ENCODE measurements around the gene CAPZA1. TPM values are rescaled to one million over a fixed set of nuclear protein-coding genes. Genes with fewer than 3 reads are reported as not detected.

Gene CAPZA1
- total RNA-seq, 6 donors from 2014 or later, result 91.1 to 196 (median 128) TPM

DNA sequence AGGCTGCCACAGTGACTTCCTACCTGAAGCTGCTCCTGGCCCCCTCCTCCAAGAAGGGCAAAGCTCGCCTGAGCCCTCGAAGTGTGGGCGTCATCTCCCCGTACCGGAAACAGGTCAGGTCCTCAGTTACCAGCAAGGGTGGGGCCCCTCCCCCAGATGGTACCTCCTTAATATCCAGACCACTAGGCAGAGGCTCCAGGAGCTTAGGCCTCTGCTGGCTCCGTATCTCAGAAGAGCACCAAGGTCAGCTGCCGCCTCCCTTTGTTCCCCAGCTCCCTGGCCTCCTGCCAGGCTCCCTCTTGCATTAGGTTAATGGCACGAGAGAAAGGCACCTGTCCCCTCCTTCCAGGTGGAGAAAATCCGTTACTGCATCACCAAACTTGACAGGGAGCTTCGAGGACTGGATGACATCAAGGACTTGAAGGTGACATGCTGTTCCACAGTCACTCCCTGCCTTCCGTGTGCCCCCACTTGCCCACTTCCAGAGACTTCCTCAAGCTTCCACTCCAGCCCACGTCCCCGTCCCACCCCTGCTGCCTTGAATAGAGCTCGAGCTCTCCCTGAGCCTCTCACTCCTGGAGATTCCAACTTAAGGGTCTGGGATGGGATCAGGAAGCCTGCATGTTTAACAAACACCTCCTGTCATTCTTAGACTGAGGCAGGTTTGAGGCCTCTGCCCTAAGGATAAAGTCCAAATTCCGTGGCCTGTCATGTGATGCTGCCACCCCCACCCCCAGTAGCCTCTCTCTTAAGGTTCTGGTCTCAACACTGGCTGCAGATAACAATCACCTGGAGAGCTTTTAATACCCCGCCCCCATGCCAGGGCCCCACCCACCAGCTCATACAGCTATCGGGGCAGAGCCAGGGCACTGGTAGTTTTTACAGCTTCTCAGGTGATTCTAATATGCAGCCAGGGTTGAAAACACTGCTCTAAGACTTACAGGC lies 79.0 kb downstream of the CAPZA1 start:
- H3K27me3 ChIP-seq, result no peaks in the 10 kb centered on the region
- H3K4me3 ChIP-seq, result no peak overlapping the region
- DNase-seq (no peak), ATAC-seq (ENCODE audit: low FRiP score in 2 of 2) (no peak)
- peaks cover 5 to 92% (median 43%) of the 10 kb centered on the region in 4 donors for H3K36me3 ChIP-seq
- peaks cover 39 to 54% (median 50%) of the 10 kb centered on the region in 4 donors for H3K4me1 ChIP-seq
- 42 to 68% methylated on average over 12 to 16 of the region's 17 CpGs for WGBS, 2 donors
- H3K9me3 ChIP-seq, result no peaks in the 10 kb centered on the region
- TF ChIP-seq, protein P1, sequence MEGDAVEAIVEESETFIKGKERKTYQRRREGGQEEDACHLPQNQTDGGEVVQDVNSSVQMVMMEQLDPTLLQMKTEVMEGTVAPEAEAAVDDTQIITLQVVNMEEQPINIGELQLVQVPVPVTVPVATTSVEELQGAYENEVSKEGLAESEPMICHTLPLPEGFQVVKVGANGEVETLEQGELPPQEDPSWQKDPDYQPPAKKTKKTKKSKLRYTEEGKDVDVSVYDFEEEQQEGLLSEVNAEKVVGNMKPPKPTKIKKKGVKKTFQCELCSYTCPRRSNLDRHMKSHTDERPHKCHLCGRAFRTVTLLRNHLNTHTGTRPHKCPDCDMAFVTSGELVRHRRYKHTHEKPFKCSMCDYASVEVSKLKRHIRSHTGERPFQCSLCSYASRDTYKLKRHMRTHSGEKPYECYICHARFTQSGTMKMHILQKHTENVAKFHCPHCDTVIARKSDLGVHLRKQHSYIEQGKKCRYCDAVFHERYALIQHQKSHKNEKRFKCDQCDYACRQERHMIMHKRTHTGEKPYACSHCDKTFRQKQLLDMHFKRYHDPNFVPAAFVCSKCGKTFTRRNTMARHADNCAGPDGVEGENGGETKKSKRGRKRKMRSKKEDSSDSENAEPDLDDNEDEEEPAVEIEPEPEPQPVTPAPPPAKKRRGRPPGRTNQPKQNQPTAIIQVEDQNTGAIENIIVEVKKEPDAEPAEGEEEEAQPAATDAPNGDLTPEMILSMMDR (IDR thresholded peaks at IDR 0.05), result no peak
- peak overlapping the region; percentile 73 to 99 (median 98) for H3K27ac ChIP-seq

DNA sequence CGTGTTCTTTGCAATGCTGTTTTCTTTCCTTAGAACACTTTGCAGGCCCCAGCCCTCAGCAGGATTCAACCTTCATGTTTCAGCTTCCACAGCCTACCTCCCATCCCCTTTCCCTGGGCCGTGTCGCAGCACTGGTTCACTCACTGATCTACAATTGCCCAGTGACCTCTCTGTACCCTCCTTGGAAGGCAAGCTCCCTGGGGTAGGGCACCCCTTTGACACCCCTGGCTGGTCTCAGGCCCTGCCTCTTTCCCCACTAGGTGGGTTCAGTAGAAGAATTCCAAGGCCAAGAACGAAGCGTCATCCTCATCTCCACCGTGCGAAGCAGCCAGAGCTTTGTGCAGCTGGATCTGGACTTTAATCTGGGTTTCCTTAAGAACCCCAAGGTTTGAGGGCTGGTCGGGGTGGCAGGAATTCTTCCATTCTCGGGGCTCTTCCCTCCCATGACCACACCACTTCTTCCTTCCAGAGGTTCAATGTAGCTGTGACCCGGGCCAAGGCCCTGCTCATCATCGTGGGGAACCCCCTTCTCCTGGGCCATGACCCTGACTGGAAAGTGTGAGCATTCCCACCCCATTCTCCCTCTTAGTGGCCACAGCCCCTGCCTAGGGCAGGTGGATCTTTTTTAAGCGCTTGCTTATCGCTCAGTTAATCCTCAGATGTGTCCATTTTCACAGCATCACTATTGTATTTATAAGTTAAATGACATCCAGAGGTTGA lies 80.0 kb downstream of the CAPZA1 start:
- WGBS, 2 donors, result 71 to 78% methylated on average over 6 to 13 of the region's 13 CpGs
- DNase-seq (no peak), ATAC-seq (ENCODE audit: low FRiP score in 2 of 2) (no peak)
- Histone ChIP-seq H3K36me3 (peaks cover 5 to 84% (median 33%) of the 10 kb centered on the region in 4 donors), H3K27me3 (no peaks in the 10 kb centered on the region), H3K9me3 (no peaks in the 10 kb centered on the region), H3K27ac (peak overlapping the region; percentile 73 to 99 (median 98)), H3K4me1 (peaks cover 46 to 63% (median 59%) of the 10 kb centered on the region in 4 donors), H3K4me3 (no peak overlapping the region)
- TF ChIP-seq EP300 (IDR thresholded peaks at IDR 0.05), result no peak
- TF ChIP-seq POLR2A (IDR thresholded peaks at IDR 0.05), result no peak
- TF ChIP-seq, protein P1 (IDR thresholded peaks at IDR 0.05), result no peak
- no peak for TF ChIP-seq POLR2AphosphoS5 (IDR thresholded peaks at IDR 0.05)

DNA sequence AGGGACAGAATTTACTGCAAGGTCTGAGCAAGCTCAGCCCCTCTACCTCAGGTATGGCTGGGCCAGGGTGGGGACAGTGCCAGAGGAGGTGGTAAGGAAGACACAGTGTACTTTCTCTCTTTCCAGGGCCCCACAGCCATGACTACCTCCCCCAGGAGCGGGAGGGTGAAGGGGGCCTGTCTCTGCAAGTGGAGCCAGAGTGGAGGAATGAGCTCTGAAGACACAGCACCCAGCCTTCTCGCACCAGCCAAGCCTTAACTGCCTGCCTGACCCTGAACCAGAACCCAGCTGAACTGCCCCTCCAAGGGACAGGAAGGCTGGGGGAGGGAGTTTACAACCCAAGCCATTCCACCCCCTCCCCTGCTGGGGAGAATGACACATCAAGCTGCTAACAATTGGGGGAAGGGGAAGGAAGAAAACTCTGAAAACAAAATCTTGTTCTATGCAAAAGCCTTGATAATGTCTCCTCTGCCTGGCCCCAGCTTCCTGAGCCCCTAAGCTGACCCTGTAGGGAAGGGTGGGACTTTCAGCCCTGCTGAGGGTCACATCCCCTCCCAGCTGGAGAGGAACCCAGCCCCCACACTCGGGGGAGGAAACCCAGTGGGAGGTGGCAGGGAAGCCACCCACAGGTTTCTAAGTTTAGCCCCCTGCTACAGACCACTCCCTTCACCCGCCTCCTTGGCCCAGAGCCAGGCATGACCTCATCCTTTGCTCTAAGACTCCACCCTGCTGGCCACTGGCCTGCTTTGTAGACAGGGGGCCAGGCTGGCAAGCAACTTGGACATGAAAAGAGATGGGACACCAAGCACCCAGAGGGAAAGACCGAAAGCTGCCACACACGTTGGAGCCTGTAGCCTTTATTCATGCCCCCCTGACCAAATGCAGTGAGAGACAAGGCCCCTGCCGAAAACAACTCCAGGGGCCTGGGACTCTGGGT lies 80.9 kb downstream of the CAPZA1 start:
- whole genome bisulfite sequencing, 2 donors, result 26 to 33% methylated on average over 6 to 7 of the region's 7 CpGs
- Histone ChIP-seq H3K27me3 (no peaks in the 10 kb centered on the region), H3K27ac (peak overlapping the region; percentile 73 to 99 (median 98)), H3K4me1 (peaks cover 54 to 71% (median 66%) of the 10 kb centered on the region in 4 donors), H3K36me3 (peaks cover 0 to 74% (median 24%) of the 10 kb centered on the region in 4 donors), H3K9me3 (no peaks in the 10 kb centered on the region), H3K4me3 (no peak overlapping the region)
- peak; percentile 77 to 83 for ATAC-seq (ENCODE audit: low FRiP score in 2 of 2)
- DNase-seq, result peak in 1 of 2 donors; percentile 93
- TF ChIP-seq, protein P1 (IDR thresholded peaks at IDR 0.05), result peak in 2 of 6 experiments; percentile 17 to 37
- TF ChIP-seq EP300 (IDR thresholded peaks at IDR 0.05), result peak in 2 of 4 donors; percentile 47 to 60
- TF ChIP-seq POLR2AphosphoS5 (IDR thresholded peaks at IDR 0.05), result peak; percentile 64 to 82
- TF ChIP-seq POLR2A (IDR thresholded peaks at IDR 0.05), result peak in 2 of 4 donors; percentile 23 to 38

DNA sequence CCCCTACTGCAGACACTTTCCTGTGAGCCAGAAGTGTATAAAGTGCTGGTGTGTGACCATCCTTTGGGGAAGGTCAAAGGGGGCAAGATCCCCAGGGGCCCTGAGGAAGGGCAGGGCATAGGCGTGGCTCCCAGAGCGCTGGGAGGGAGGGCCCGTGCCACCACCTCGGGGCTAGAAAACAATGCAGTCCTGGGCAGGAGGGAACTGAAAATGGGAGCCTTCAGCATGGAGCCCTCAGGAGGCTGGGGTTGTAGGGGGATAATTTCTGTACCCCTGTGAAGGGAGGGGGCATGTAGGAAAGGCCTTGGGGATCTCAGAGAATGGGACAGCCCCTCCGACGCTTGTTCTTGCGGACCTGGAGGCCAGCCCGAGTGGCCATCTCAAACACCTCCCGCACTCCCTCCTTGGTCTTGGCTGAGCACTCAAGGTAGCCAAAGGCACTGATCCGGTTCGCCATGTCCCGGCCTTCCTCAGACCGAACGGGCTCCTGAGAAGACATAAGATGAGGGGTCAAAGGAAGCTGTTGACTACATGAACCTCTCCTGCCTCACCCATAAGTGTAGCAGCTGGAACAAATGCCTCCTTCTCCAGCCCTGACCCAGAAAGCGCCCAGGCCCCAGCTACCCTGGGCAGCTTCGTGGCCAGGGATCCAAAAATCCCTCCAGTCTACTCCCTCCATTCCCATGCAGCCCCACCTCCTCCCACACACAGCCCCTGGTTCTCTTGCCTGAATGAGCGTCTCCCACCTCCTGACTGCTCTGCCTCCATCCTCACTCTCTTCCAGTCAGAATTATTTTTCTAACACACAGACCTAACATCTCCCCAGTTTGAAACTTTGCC lies 81.8 kb downstream of the CAPZA1 start:
- DNase-seq (peak in 1 of 2 donors; percentile 63), ATAC-seq (ENCODE audit: low FRiP score in 2 of 2) (no peak)
- no peaks in the 10 kb centered on the region for H3K27me3 ChIP-seq
- no peak for TF ChIP-seq POLR2A (IDR thresholded peaks at IDR 0.05)
- TF ChIP-seq EP300 (IDR thresholded peaks at IDR 0.05), result no peak
- TF ChIP-seq, protein P1 (IDR thresholded peaks at IDR 0.05), result peak in 1 of 6 experiments; percentile 2
- no peak overlapping the region for H3K4me3 ChIP-seq
- H3K9me3 ChIP-seq, result no peaks in the 10 kb centered on the region
- 52 to 72% methylated on average over 11 to 17 of the region's 17 CpGs for WGBS, 2 donors
- H3K36me3 ChIP-seq, result peaks cover 0 to 66% (median 19%) of the 10 kb centered on the region in 4 donors
- peaks cover 60 to 78% (median 71%) of the 10 kb centered on the region in 4 donors for H3K4me1 ChIP-seq
- H3K27ac ChIP-seq, result peak overlapping the region; percentile 73 to 99 (median 98)
